ENCODE results near the gene CHST11. TPM values are rescaled to one million over a fixed set of nuclear protein-coding genes. Genes with fewer than 3 reads are reported as not detected.

CHST11 gene
- total RNA-seq, 4 donors from 2014 or later = 5.7 to 15.7 (median 7.1) TPM

GRCh38 chr12:104809251-104809650 is 352.5 kb downstream of the CHST11 start:
- no peak for DNase-seq (ENCODE audit: extremely low spot score)
- intact Hi-C loops (cut with DNase I) = no loop called here

GRCh38 chr12:104809706-104810385 is 353.1 kb downstream of the CHST11 start:
- DNase-seq (ENCODE audit: extremely low spot score) = no peak
- Histone ChIP-seq H3K9me3 (no peaks in the 10 kb centered on the region), H3K4me3 (no peak overlapping the region), H3K27ac (replicated peaks in 1 of 4) (no peak overlapping the region), H3K4me1 (no peaks in the 10 kb centered on the region), H3K36me3 (no peaks in the 10 kb centered on the region), H3K27me3 (no peaks in the 10 kb centered on the region)
- 74% methylated on average over 4 of the region's 4 CpGs for WGBS
- TF ChIP-seq POLR2A (IDR thresholded peaks at IDR 0.05; ENCODE audit: low read depth) = no peak
- TF ChIP-seq POLR2AphosphoS5 (IDR thresholded peaks at IDR 0.05) = no peak
- TF ChIP-seq CTCF (IDR thresholded peaks at IDR 0.05) = no peak
- no peak for TF ChIP-seq EP300 (IDR thresholded peaks at IDR 0.05)
- intact Hi-C loops (cut with DNase I) = no loop called here

More at GRCh38 chr12:104809251-104809650, 352.5 kb downstream of the CHST11 start:
- no peaks in the 10 kb centered on the region for H3K9me3 ChIP-seq
- WGBS = 89% methylated on average over 3 of the region's 3 CpGs
- H3K27me3 ChIP-seq = no peaks in the 10 kb centered on the region
- no peak overlapping the region for H3K27ac ChIP-seq (replicated peaks in 1 of 4)
- no peaks in the 10 kb centered on the region for H3K4me1 ChIP-seq
- H3K4me3 ChIP-seq = no peak overlapping the region
- no peak for TF ChIP-seq POLR2A (IDR thresholded peaks at IDR 0.05; ENCODE audit: low read depth)
- H3K36me3 ChIP-seq = no peaks in the 10 kb centered on the region

Small RNA genes lying within 50 kb of the gene (small RNA-seq; reads per million reads assigned to genes)
- gene MIR3922 = 0 to 0.17 (median 0) reads per million in 3 donors

Other genes with a start within 250 kb of the CHST11 start
- 100 to 1,000 TPM; 243 to 594 (median 299) TPM for gene TXNRD1, start 241.2 kb upstream of the CHST11 start, total RNA-seq
- gene EID3, start 153.2 kb upstream of the CHST11 start, total RNA-seq = 10 to 100 TPM in 3 of 4 donors, 1 to 10 TPM in 1; 7.6 to 19.5 (median 12.1) TPM

Measured in esophagus muscularis mucosa (tissue), 4 donors.